Endothelial cell of umbilical vein (primary cell): ENCODE results near the gene ZP4.

Experiments used
- CTCF ChIP-seq, 2 donors: IDR thresholded peaks; 1 replicate in 1 of 2; 2 replicates in 1 of 2; pipeline ENCODE4 v1.5.1; 2011; ENCODE audit warnings: low read length in 2 of 2, mild to moderate bottlenecking in 2 of 2, moderate library complexity in 2 of 2, control low read depth in 1 of 2, inconsistent platforms in 1 of 2, low read depth in 1 of 2; ENCODE audit not compliant: insufficient read depth in 1 of 2; ENCODE audit errors: extremely low read depth in 1 of 2
- FOS ChIP-seq: IDR thresholded peaks from 2 replicates; pipeline ENCODE4 v1.6.1; 2011; ENCODE audit warnings: mild to moderate bottlenecking, low read length, moderate library complexity, borderline replicate concordance; ENCODE audit not compliant: insufficient read depth
- GATA2 ChIP-seq: IDR thresholded peaks from 2 replicates; pipeline ENCODE4 v1.7.0; 2011; ENCODE audit warnings: low read depth, mild to moderate bottlenecking, moderate library complexity, mixed read lengths, low read length; ENCODE audit not compliant: insufficient read length, insufficient read depth
- JUN ChIP-seq: IDR thresholded peaks from 2 replicates; pipeline ENCODE4 v1.6.1; 2011; ENCODE audit warnings: borderline replicate concordance, low read depth; ENCODE audit not compliant: insufficient read length, insufficient read depth
- MAX ChIP-seq: IDR thresholded peaks from 2 replicates; pipeline ENCODE4 v1.6.1; 2011; ENCODE audit not compliant: insufficient read depth, insufficient read length
- POLR2A ChIP-seq: IDR thresholded peaks from 2 replicates; pipeline ENCODE4 v1.6.1; 2012; ENCODE audit warnings: low read depth, mild to moderate bottlenecking, control low read depth, low read length
- POLR2AphosphoS5 ChIP-seq: IDR thresholded peaks from 2 replicates; pipeline ENCODE4 v1.6.1; 2012; ENCODE audit warnings: low read depth, mild to moderate bottlenecking, control low read depth, low read length, moderate library complexity; ENCODE audit not compliant: insufficient read depth

GRCh38 chr1:237913345-237913744 is 22.6 kb upstream of the ZP4 start:
- TF ChIP-seq POLR2AphosphoS5 (no peak), MAX (no peak), JUN (no peak), POLR2A (no peak), GATA2 (no peak), CTCF (IDR thresholded peaks at IDR 0.05; ENCODE audit: extremely low read depth in 1 of 2, insufficient read depth in 1 of 2, low read depth in 1 of 2, low read length in 2 of 2) (no peak), FOS (no peak)
